HG02840 (cell line): ENCODE data around the gene PDE8A.

ENCODE experiments used
- ATAC-seq: cut with Tn5 transposase; IDR thresholded peaks from one replicate; pipeline ENCODE4 v1.9.1; 2021; ENCODE audit warnings: mild to moderate bottlenecking, moderate library complexity, moderate number of reproducible peaks; ENCODE audit not compliant: unreplicated experiment, low FRiP score

Gene PDE8A, protein sequence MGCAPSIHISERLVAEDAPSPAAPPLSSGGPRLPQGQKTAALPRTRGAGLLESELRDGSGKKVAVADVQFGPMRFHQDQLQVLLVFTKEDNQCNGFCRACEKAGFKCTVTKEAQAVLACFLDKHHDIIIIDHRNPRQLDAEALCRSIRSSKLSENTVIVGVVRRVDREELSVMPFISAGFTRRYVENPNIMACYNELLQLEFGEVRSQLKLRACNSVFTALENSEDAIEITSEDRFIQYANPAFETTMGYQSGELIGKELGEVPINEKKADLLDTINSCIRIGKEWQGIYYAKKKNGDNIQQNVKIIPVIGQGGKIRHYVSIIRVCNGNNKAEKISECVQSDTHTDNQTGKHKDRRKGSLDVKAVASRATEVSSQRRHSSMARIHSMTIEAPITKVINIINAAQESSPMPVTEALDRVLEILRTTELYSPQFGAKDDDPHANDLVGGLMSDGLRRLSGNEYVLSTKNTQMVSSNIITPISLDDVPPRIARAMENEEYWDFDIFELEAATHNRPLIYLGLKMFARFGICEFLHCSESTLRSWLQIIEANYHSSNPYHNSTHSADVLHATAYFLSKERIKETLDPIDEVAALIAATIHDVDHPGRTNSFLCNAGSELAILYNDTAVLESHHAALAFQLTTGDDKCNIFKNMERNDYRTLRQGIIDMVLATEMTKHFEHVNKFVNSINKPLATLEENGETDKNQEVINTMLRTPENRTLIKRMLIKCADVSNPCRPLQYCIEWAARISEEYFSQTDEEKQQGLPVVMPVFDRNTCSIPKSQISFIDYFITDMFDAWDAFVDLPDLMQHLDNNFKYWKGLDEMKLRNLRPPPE

DNA sequence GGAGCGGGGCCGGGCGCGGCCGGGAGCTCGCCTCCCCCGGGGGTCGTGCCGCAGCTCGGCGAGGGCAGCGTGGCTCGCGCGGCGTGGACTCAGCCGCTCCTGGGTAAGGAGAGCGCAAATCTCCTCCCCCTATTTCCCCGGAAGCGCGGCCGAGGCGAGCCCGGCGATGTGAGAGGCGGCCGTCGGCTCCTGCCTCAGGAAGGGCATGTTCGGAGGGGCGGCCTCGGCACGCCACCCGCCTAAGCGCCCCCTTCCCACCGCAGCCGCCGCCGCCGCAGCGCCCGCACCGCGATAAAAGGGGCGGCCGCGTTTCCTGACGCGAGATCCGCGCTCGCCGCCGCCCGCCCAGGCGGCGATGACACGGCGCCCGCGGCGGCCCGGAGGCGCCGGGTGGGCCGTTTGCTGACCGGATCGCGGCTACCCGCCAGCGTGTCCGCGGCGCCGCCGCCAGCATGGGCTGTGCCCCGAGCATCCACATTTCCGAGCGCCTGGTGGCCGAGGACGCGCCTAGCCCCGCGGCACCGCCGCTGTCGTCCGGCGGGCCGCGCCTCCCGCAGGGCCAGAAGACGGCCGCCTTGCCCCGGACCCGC, at the start of gene PDE8A:
Gene PDE8A (plus strand): TSS at position 146 of the 590 bp plus-strand sequence. CDS start 307 bp downstream, at position 453.
- peak; percentile 22 for ATAC-seq

DNA sequence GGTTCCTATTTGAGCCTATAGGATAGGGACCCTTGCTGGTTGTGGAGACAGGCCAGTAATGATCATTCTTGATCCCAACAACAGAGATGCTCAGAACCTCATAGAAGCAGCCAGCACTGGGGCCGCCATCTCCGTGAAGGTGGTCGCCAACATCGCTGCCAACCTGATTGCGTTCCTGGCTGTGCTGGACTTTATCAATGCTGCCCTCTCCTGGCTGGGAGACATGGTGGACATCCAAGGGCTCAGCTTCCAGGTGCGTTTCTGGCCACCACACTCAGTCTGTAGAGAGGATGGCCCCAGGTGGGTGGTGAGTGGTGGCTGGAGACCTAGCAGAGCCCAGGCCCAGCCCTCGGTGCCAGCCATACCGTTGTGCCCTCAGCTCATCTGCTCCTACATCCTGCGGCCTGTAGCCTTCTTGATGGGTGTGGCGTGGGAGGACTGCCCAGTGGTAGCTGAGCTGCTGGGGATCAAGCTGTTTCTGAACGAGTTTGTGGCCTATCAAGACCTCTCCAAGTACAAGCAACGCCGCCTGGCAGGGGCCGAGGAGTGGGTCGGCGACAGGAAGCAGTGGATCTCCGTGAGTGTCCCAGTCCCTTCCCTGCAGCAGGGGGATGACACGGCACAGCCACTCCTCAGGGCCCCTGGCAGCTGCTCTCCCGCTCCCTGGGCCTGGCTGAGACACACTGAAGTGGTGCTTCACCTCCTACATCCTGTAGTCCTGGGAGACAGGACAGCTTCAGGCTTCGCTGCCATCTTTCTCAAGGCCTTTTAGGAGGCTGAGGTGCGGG, 46.5 kb upstream of the PDE8A start:
- ATAC-seq, result no peak

GRCh38 chr15:84937144-84937543, 44.5 kb upstream of the PDE8A start:
- no peak for ATAC-seq

DNA sequence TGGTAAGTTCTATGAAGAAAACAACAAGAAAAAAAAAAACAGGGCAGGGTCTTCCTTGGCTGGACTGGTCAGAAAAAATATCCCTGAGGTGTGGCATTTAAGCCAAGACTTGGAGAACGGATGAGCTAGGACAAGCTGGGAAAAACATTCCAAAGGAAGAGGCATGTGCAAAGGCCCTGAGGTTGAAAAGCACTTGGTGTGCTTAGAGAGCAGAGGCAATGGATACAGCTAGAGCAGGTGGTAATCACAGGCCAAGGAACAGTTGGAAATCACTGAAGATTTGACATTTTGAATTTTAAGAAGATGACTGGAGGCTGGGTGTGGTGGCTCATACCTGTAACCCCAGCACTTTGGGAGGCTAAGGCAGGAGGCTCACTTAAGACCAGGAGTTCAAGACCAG, 42.9 kb upstream of the PDE8A start:
- ATAC-seq, result no peak

DNA sequence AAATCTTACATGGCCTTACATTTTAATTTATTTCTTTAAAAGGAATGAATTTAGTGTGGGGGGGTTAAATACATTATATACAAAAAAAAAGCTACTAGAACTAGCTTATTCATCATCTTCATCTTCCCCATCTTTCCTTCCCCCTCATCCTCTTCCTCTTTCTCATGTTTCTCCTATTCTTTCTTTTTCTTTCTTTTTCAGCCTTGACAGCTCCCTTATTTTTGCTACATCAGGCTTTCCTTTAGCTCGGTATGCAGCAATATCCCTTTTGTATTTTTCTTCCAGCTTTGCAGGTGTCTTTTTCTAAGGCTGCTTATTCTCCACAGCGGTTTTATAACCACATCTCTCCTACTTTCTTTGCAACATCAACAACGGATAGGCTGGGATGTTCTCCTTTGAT, 41.3 kb upstream of the PDE8A start:
- ATAC-seq, result no peak

DNA sequence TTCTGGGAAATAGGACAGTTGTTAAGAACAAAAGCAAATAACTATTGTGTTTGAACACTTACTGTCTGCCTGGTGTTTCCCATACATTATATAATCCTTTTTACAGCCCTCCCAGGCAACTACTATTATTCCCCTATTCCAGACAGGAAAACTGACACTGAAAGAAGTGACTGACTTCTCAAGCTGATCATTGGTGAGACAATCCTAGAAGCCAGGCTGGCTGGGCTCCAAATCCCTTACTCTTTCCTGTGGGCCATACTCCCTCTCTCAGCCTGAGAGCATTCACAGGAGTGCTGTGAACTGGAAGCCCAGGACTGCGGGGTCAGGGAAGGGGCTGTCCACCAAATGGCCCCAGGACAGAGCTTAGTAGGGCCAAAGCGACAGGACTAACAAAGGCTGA, 39.2 kb upstream of the PDE8A start:
- no peak for ATAC-seq

- no peak for ATAC-seq
Measured at GRCh38 chr15:84944311-84944710, 37.3 kb upstream of the PDE8A start.

DNA sequence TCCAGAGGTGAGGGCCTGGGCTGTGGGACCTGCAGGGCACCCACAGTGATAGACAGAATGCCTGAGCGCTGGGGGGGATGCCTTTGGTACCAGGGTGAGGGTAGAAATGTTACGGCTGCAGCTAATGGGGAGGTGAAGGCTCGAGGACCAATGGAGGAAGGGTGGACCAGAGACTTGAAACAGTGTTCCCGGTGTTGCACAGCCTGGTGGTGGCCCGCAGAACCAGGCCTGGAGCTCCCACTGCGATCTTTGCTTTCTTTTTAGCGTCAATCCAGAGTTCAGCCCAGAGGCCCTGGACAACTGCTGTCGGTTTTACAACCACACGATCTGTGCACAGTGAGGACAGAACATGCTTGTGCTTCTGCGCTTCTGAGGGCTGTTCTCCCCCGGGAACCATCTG, 36.8 kb upstream of the PDE8A start:
- ATAC-seq, result no peak

DNA sequence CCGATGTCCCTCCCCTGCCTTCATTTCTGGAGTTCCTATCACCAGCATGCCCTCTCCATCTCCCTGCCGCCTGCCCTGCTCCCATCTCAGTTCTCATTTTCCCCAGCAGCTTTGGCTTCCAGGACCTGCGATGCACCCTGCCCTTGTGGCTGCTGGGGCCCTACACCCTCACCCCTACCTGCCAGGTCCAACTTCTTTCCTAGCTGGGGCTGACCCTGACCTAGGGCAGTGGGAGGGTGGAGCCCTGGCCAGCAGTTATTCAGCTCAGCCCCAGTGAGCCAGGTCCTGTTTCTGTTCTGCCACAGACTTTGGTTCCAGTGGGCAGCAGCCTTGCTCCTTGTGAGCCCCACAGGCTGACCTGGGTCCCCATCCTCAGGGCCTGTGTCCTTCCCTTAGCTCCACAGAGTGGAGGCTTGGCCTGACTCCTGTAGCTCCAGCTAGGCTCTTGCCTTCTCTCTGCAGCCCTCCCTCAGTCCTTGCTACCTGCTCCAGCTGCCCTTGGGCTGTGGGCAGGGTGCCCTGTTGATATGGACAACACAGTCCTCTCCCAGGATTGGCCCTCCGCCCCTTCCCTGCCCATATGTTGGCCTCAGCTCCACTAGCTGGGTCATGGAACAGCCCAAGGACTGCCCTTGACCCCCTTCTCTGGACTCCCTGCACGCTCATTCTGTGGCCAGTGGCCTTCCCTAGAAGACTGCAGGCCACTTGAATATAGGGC, 34.7 kb upstream of the PDE8A start:
- ATAC-seq, result no peak

DNA sequence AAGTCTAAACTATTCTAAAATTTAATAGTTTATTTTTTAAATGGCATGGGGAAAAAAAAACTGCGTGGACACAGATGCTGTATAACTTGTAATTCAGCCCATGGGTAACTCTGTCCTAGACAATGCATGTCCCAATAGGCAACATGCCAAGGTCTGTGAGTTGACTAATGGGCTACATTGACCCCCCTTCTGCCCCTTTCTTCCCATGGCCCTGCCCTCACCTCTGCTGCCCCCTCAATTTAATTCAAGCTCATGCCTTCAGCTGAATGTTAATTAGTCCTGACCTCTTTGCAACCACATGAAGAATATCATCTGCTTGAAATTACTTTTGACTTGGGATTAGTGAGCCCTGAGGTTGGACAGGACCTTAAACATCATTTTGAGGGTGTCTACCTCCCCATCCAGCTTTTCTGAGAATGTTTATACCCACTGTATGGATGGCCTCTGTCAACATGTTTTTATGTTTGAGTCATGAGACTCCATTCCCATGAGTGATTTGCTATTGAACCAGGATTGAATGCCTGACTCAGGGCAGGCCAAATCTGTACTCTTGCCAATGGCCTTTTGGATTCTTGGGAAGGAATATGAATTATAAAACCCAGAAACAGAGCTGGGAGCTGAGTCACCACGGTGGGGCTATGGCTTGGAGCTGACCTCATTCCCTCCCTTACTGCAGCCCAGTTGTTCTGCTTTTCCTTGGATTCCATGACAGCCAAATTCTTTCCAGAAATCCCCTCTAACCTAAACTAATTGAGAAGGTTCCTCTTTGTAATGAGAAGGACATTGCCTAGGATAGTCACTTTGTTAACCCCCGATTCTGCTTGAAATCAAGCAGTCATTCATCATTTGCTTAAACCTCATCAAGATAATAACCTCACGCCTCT, 33.5 kb upstream of the PDE8A start:
- no peak for ATAC-seq

DNA sequence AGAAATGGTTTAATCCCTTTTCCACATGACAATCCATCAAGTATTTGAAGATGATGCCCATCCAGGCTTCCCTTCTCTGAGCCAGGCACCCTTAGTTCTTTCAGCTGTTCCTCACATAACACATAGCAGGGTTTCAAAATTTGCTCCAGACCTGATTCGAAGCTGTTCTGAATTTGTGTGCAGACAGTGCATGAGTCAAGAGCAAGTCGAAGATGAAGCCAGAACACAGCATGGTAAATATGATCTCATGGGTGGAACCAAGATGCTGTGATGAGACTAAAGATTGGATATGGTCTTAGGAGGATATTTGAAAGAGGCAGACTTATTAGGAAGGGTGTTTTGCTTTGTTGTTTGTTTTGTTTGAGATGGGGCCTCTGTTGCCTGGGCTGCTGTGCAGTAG, 32.6 kb upstream of the PDE8A start:
- ATAC-seq, result no peak

- no peak for ATAC-seq
Measured at GRCh38 chr15:84949845-84950569, 31.6 kb upstream of the PDE8A start.

DNA sequence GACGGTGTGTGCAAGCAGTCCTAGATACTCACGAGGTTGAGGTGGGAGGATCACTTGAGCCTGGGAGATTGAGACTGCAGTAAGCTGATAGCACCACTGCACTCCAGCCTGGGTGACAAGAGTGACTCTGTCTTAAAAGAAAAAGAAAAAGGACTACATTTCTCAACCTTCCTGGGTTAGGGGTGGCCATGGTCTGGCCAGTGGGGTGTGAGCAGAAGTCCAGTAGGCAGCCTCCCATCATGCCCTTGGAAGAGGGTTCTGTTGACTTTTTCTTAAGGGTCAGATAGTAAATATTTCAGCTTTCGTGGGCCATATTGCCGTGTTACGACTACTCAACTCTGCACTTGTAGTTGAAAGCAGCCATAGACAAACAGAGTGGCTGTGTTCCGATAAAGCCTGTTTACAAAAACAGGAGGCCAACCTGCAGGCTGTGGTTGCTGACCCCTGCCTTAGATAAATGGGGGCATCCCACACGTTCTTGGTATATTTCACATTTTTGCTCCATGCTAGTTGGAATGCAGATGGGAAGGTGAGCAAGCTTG, 31.0 kb upstream of the PDE8A start:
- no peak for ATAC-seq

DNA sequence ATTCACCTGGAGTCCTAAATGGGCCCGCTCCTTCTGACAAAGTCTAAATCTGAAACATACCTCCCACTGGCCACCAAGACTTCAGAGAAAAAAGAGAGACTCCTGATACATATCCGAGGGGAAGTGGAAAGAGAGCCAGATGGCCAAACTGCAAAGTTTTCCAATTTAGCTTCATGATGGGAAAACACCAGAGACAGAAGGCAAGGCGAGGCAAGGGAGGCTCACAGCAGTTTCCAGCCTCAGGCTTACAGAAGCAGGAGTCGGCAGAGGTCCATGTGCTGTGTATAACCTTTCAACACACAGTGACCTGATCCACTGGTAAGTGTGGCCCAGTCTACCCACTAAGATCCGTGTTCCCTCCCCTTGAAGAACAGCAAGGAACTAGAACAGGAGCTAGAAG, 29.9 kb upstream of the PDE8A start:
- ATAC-seq, result no peak

GRCh38 chr15:84953136-84953535, 28.5 kb upstream of the PDE8A start:
- no peak for ATAC-seq

GRCh38 chr15:84953726-84954125, 27.9 kb upstream of the PDE8A start:
- ATAC-seq, result no peak

GRCh38 chr15:84955089-84955848, 26.4 kb upstream of the PDE8A start:
- no peak for ATAC-seq
